GDM1 (cell line): ENCODE results near the gene PRDM16.

Experiments
- DNase-seq: peaks from one replicate; lab custom pipeline; 2025; lab: John Stamatoyannopoulos, UW

The PRDM16 gene

DNA sequence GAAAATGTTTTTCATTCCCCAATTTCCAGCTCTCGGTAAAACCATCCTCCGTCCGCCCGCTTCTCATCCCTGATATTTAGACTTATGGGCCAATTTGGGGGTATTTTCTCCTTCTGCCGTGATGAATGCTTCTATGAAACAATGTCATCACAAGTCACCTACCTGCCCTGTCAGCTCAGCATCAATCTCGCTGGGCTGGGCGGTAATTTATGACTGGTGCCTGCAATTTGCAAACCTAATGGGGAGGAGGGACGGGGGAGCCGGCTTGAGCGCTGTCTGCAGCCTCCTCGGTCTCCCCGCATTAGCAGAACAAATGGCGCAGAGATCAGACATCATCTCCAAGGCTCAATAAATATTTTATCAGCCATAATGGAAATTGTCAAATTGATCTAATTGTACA lies 72.1 kb downstream of the PRDM16 start:
- no peak for DNase-seq

DNA sequence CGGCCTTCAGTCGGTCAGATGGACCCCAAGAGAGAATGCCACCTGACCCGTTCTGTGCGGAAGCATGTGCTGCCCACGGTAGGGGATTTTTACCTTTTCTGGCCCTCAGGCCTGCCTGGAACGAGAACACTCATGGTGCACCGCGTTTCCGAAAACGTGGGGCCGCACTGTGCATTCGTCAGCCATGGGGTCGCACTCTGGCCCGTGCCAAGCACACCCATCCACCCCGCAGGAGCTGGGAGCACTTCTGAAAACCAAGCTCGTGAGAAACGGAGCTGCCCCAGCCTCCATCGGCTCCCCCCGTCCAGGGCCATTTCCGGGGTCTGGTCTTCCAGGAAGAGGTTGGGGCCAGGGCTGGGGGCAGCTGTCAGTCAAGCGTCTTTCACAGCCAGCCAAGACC lies 72.8 kb downstream of the PRDM16 start:
- no peak for DNase-seq

DNA sequence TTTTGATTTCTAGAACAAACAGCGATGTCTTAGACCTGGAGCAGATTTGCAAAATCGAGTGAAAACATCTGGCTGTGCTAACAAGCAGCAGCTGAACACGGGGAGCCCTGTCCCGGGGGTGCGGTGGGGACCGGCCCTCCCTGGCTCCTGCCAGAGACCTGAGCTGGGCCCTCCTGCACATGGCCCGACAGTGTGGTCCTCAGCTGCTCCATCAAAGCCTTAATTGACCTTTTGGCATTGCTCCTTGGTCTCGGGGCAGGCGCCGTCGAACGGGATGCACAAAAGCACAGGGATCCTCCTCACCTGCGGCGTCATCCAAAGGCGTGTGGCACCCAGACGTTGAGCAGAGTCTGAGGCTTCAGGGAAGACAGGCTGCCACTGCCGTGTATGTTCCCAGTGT lies 73.2 kb downstream of the PRDM16 start:
- DNase-seq: no peak

DNA sequence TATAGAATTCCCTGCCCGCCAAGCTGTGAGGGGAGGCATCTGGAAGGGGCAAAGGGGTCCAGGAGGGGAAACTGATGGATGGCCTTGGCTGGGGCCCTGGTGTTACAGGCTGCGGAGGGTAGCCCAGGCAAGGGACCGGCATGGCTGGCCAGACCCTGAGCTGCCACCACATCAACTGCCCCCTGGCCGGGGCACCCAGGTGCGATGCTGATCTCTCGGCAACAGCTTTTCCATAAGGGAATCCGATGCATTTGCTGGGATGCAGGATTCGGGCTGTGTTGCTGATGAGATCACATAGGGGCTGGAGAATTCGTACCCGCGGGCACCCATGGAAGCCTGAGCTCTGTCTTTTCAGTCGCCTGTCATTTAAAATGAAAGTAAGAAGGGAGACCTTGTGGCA lies 73.7 kb downstream of the PRDM16 start:
- no peak for DNase-seq

DNA sequence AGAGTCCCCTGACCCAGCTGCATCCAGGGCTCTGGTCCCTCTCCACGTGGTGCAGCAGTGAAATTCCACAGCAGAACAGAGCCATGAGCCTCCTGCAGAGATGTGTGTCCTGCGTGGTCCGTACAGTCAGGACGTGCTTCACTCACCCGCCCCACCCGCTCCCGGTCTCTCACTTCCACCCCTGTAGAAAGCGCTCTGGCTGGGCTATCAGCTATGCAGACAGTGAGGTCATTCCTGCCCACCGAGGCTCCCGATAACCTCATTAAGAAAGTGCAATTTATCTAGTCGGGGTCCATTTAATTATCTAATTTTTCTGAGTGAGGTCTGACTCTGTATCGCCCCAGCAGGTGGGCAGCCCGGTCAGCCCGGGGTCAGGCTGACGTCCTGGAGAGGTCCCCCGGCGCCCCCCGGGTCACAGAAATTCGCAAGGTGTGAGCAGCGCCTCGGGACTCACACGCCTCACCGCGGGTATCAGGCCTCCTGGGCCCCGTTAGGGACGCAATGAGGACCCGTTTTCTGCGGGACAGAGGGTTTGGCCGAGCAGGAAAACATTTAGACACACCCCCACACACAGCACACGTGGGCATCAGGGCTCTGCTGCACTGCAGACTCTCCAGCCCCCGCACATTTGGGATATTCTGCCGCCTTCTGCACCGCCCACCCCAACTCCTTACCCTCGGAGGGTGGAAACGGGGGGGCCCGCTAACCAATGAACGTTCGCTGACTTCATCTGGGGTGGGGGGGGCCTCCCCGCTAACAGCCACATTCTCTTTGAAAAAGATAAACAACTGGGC lies 76.7 kb downstream of the PRDM16 start:
- DNase-seq: no peak

DNA sequence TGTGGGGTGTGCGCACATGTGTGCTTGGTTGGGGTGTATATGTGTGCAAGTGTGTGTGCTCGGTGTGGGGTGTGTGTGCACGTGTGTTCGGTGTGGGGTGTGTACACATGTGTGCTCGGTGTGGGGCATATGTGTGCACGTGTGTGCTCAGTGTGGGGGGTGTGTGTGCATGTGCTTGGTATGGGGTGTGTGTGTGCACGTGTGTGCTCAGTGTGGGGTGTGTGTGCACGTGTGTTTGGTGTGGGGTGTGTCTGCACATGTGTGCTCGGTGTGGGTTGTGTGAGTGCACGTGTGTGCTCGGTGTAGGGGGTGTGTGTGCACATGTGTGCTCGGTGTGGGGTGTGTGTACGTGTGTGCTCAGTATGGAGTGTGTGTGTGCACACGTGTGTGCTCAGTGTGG lies 77.5 kb downstream of the PRDM16 start:
- DNase-seq: no peak

DNA sequence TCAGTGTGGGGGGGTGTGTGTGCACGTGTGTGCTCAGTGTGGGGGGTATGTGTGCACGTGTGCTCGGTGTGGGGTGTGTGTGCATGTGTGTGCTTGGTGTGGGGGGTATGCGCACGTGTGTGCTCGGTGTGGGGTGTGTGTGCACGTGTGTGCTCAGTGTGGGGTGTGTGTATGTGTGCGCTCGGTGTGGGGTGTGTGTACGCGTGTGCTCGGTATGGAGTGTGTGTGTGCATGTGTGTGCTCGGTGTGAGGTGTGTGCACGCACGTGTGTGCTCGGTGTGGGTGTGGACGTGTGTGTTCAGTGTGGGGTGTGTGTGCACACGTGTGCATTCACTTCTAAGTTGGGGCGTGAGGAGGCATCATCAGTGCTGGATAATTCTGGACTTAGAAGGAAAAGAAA lies 77.9 kb downstream of the PRDM16 start:
- no peak for DNase-seq

DNA sequence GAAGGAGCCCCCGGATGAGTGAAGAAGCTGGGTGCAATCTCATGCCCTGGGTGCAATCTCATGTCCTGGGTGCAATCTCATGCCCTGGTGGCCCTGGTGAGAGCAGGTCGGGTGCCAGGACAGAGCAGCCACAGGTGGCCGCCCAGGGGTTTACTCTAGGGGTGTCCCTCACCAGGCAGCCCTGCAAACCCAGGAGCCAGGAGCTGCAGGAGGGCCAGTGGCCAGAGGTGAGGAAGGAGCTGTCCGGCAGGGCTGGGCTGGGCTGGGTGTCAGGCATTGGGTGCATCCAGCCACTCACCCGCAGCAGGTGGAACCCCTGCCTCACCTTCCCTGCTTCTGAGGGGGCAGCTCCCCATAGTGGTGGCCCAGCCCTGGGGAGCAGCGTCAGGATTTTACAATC lies 79.2 kb downstream of the PRDM16 start:
- no peak for DNase-seq

DNA sequence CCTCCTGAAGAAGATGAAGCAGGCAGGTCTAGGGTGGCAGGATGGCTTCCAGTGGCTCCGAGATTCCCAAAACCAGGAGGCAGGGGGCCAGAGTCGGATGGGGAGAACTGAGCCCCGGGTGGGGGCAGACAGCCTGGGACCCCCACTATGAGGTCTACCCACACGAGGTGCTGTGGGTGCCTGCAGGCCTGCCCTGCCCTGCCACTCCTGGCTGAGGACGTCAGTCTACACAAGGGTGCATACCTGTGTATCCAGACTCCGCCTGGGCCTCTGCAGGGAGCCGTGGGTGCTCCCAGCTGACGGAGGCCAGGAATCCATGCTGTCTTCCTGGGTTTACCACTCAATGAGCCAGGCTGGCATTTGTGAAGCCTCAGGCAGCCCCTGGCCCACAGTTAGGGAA lies 80.3 kb downstream of the PRDM16 start:
- no peak for DNase-seq

DNA sequence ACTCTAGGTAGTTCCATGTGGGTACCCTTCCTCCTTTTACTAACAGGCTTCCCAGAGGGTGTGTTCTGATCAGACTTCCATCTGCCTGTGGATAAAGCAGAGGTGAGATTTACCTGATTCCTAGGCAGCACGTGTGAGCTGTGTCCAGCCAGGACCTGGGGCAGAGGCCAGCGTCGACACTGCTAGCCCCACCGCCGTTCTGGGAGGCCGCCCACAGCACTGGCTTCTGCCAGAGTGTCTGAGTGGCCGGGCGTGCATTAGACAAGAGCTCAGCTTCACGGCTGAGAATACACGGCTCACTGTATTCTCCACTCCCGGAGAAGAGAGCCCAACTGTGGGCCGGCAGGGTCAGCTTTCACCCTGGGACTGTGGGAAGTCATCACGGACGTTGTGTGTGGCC lies 82.5 kb downstream of the PRDM16 start:
- DNase-seq: no peak

DNA sequence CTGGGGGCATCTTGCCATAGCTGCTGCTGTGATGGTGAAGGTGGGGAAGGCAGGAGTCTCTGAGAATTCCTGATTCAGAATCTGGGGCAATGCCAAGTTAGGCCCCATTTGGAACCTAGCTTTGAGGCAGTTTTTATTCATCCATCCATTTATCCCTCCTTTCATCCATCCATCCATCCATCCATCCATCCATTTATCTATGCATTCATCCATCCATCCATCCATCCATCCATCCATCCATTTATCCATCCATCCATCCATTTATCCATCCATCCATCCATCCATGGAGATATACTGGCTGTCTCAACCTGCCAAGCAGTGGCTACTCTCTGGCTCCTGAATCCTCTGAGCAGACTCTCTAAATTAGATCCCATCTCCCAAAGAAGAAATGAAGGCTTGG lies 83.1 kb downstream of the PRDM16 start:
- DNase-seq: no peak

DNA sequence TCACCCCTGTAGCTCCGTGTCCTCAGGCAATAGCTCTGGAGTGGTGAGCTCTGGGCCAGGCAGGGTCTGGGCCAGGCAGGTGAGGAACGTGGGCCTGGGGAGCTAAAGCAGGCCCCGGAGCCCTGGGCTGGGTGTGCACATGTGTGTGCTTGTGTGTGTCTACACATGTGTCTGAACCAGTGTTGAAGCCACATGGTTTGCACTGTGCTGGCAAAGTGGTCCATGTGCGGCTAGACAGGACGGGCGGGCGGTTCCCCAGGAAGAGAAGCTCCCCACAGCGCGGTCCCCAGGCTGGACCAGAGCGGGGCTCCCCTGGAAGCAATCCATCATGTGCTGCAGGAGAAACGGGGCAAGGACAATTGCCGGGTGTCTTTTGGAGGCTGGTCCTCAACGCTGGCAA lies 84.2 kb downstream of the PRDM16 start:
- no peak for DNase-seq

DNA sequence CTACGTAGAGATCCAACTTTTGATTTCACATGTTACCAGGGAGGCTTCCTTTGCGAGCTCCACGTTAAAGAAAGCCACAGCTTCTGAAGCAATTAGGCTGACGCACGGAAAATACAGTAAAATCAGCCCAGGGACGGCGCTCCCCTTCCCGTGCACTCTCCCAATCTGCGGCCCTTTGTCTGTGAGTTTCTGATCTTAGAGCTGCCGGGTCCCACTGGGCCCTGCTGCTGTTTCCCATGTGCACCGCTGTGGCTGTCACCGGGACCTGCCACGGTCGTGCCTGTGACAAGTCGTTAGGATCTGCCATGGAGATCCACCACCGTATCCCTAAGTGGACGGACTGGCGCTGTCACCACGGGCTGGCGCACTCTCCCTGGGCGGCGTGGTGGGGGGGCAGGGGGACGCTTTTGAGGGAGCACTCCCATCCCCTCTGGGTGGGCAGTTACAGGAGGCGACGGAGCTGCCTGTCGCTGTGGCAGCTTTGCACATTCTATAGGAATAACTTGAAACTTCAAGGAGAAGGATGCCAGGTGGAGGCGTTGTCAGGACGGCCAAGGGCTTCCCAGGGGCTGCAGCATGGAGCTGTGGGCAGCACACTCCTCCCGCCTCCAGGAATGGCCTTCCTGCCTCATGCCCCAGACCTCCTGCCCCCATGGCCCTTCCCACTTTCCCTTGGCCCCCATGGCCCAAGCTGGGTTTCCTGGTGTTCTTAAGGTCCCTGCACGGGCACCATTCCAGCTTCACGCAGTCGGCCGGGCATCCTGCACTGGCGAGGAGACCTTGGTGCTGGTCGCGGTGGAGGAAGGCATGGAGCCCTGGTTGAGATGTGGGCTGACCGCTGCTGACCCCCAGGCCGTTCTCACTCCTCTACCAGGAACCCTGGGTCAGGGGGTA lies 85.1 kb downstream of the PRDM16 start:
- no peak for DNase-seq

DNA sequence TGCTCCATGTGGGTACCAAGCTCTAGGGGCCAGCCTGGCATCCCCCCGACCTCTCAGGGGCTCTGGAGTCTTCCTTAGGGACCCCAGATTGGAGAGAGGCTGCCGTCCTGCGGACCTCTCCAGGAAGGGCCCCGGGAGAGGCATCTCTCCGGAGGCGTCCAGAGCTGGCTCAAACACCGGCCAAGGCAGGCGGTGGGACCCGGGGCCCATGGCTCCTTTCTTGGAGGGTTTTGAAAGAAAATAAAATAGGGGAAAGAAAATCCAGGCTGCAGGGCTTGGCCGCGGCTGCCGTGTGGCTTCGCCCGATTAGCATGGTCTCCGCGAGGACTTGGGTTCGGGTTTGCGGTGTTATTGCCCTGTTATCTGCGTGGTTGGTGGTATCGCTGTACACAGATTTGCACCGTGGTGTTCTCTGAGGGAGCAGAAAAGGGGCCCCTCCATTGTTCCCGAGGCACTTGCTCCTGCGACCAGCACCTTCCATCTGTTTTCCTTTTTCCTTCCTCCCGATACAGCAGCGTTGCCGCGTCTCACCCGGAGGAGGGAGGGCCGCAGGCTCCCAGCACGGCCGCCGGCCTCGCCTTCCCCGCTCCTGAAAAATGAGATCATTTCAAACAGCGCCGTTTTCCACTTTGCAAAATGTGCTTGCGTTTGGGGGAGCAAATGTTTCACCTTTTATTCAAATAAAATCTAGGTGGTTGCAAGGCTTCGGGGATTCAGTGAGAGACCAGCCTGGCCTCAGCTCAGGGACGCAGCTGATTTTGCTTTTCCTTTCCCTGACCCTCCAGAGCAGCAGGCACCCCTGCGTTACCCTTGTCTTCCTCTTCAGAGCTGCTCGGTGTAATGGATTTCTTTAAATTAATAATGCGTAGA lies 86.3 kb downstream of the PRDM16 start:
- no peak for DNase-seq

DNA sequence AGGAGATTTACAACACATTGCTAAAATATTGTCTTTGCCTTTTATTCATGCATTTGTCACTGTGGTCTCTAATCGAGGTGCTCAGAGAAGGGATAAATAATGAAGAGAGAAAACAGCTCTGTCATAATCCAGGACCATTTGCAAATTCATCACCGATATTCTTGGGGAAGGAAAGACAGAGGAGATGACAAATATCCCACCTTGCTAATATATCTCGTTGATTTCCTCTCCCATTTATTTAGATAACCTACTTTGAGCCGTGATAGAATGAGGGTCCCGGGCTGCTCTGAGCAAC lies 86.9 kb downstream of the PRDM16 start:
- no peak for DNase-seq

DNA sequence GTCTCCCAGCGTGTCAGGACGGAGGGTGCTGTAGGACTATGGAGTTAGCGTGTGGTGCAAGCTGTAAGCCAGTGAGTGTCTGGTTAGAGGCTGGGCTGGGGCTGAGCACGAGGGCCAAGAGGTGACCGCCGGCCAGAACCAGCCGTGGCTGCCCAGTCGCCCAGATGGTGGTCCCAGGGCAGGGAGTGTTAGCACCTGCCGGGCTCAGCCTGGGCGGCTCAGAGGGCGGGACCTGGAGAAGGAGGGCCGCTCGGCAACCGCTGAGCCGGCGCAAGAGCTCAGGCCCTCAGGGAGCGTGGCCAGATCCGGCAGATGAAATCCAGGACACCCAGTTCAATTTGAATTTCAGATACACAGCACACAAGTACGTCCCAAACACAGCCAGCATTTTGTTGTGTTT lies 87.9 kb downstream of the PRDM16 start:
- DNase-seq: no peak

DNA sequence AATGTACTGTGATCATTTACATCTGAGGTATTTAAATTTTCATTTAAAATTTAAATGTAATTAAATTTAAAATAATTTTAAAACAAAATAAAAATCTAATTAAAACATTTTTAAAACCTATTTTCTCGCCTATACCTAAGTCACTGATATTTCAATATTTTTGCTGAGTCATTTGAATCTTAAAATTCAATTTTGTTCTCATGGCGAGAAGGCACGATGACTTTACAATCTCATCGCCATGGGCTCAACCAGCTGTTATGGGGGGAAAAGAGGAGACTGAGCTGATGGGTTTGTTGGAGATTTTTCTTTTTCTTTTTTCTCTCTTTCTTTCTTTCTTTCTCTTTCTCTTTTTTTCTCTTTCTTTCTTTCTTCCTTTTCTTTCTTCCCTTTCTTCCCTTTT lies 89.3 kb downstream of the PRDM16 start:
- no peak for DNase-seq

DNA sequence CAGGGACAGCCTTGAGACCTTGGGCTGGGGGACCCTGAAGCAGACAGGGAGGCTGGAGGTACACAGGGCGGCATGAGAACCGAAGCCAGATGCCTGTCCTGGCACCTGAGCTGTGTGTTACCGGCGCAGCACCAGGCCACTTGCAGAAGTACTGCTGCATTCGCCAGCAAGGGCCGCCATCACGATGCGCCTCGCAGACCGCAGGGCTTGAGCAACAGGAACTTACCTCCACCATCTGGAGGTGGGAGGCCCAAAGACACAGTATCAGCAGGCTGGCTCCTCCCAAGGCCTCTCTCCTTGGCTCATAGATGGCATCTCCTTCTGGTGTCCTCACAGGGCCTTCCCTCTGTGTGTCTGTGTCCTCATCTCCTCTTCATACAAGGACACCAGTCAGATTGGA lies 90.1 kb downstream of the PRDM16 start:
- no peak for DNase-seq

DNA sequence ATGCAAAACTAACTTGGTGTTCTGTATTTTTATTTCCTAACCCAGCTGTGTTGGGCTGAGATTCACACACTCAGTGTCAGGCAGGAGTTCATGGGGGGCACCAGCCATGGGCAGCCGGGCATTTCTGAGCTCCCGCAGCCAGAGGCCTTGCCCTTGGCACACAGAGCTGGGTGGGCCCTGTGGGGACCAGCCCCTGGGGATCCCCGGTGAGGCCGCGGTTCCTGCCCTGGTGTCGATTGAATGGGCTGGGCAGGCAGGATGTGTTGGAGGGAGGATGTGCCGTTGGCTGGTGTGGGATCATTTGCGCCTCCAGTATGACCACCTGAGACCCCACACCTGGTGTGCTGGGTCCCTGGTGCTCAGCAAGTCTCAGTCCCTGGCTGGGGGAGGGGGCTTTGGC lies 91.0 kb downstream of the PRDM16 start:
- no peak for DNase-seq

DNA sequence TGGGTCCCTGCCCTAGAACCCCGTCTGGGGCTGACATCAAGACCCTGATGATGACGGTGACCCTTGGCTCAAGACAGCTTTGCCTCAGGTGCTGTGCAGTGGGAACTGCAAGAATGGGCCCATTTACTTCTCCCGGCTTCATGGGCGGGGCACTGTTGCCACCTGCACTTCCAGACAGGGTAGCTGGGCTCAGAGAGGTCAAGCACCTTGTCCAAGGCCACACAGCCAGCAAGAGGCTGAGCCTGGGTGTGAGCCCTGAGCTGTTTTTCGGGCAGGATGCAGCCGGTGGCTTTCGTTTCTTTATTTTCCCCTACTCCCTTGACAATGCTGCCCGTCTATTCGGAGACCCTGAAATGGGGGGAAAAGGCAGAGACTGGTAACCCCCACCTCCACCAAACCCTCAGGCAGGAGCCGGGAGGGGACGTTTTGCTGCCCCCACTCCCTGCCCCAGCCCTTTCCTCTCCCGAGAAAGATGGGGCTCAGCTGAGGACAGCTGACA lies 91.7 kb downstream of the PRDM16 start:
- DNase-seq: no peak

DNA sequence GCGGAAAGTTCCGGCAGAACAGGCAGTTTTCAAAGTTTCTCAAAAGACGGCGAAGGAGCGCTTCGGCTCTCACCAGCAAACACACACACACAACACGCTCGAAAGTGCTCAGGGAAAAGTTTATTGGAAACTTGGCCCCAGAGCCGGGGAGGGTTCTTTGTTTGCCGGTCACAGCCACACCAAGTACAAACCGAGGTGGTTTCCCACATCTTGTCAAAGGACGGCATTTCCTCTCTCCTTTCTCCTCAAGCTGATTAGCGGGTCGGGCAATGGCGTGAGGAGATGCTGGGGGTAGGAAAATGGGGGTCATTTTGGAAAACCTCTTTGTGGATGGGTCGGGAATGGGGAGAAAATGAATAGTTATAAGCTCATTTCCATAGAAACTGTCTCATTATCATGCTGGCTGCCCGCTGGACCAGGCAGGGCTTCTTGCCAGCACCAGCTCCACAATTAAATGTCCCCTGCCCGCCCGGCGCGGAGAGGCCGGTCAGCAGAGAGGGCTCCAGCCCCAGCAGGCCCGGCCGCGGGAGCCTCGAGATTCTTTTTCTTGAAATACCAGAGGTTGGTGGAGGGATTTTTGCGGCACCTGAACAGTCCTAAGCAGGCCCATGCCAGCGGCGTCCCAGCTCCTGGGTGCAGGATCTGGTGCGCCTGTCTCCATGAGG lies 92.3 kb downstream of the PRDM16 start:
- no peak for DNase-seq

DNA sequence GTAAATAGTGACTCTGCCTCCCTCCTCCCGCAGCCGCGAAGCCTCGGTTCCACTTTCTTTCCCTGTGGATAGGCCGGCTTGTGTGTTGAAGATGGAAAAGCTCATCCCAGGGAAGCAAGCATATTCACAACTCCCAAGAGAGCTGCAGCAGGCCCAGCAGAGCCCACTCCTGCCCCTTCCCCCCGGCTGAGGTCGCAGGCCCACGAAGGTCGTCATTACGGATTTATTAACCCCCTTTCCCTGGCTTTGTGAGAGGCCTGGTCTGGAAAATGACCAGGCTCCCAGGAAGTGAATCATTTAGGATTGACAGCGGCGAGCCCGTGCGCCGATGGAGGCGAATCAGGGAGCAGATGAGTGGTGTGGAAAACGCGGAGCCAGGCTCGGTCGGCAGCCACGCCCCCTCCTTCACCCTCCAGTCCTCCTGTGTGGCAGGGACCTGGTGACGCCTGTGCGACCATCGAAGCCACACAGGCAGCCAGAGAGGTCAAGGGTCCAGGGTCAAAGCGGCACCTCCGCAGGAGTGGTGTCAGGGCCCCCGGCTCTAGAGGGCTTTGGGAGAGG lies 93.4 kb downstream of the PRDM16 start:
- no peak for DNase-seq
